Measurements from ENCODE around the gene TAF1C. TPM values are rescaled to one million over a fixed set of nuclear protein-coding genes. Genes with fewer than 3 reads are reported as not detected.

Gene TAF1C
- total RNA-seq, 1 donor from 2014 or later: 83.7 TPM

GRCh38 chr16:84182104-84182503, 4.8 kb downstream of the TAF1C start:
- TF ChIP-seq CTCF (conservative IDR thresholded peaks at IDR 0.05): no peak
- H3K27ac Mint-ChIP-seq: no peak overlapping the region
- no peak overlapping the region for H3K4me3 Mint-ChIP-seq
- no peaks in the 10 kb centered on the region for H3K27me3 Mint-ChIP-seq
- H3K9me3 Mint-ChIP-seq: no peaks in the 10 kb centered on the region
- peaks cover 5% of the 10 kb centered on the region for H3K36me3 Mint-ChIP-seq
- H3K4me1 Mint-ChIP-seq (ENCODE audit: unreplicated experiment): peaks cover 17% of the 10 kb centered on the region
- DNase-seq (ENCODE audit: extremely low spot score, unreplicated experiment): no peak

- H3K27me3 Mint-ChIP-seq: no peaks in the 10 kb centered on the region
- H3K36me3 Mint-ChIP-seq: peaks cover 5% of the 10 kb centered on the region
- H3K9me3 Mint-ChIP-seq: no peaks in the 10 kb centered on the region
- no peak overlapping the region for H3K4me3 Mint-ChIP-seq
- H3K27ac Mint-ChIP-seq: no peak overlapping the region
- DNase-seq (ENCODE audit: extremely low spot score, unreplicated experiment): no peak
- peaks cover 20% of the 10 kb centered on the region for H3K4me1 Mint-ChIP-seq (ENCODE audit: unreplicated experiment)
- no peak for TF ChIP-seq CTCF (conservative IDR thresholded peaks at IDR 0.05)
These were observed 5.5 kb downstream of the TAF1C start for GRCh38 chr16:84181144-84181915.

GRCh38 chr16:84180519-84181140, 6.2 kb downstream of the TAF1C start:
- Mint-ChIP-seq H3K9me3 (no peaks in the 10 kb centered on the region), H3K27me3 (no peaks in the 10 kb centered on the region), H3K27ac (no peak overlapping the region), H3K4me1 (ENCODE audit: unreplicated experiment) (peaks cover 20% of the 10 kb centered on the region), H3K4me3 (no peak overlapping the region), H3K36me3 (peaks cover 5% of the 10 kb centered on the region)
- no peak for DNase-seq (ENCODE audit: extremely low spot score, unreplicated experiment)
- no peak for TF ChIP-seq CTCF (conservative IDR thresholded peaks at IDR 0.05)

- H3K36me3 Mint-ChIP-seq: peaks cover 5% of the 10 kb centered on the region
- no peaks in the 10 kb centered on the region for H3K9me3 Mint-ChIP-seq
- H3K27ac Mint-ChIP-seq: no peak overlapping the region
- no peak for DNase-seq (ENCODE audit: extremely low spot score, unreplicated experiment)
- H3K4me1 Mint-ChIP-seq (ENCODE audit: unreplicated experiment): peaks cover 20% of the 10 kb centered on the region
- H3K4me3 Mint-ChIP-seq: no peak overlapping the region
- TF ChIP-seq CTCF (conservative IDR thresholded peaks at IDR 0.05): no peak
- no peaks in the 10 kb centered on the region for H3K27me3 Mint-ChIP-seq
These were observed 7.1 kb downstream of the TAF1C start for GRCh38 chr16:84179612-84180320.

- H3K27me3 Mint-ChIP-seq: no peaks in the 10 kb centered on the region
- H3K36me3 Mint-ChIP-seq: no peaks in the 10 kb centered on the region
- H3K9me3 Mint-ChIP-seq: no peaks in the 10 kb centered on the region
- peaks cover 22% of the 10 kb centered on the region for H3K4me1 Mint-ChIP-seq (ENCODE audit: unreplicated experiment)
- DNase-seq (ENCODE audit: extremely low spot score, unreplicated experiment): no peak
- no peak overlapping the region for H3K27ac Mint-ChIP-seq
- TF ChIP-seq CTCF (conservative IDR thresholded peaks at IDR 0.05): no peak
- H3K4me3 Mint-ChIP-seq: no peak overlapping the region
These were observed 7.8 kb downstream of the TAF1C start for GRCh38 chr16:84178892-84179611.
